Endothelial cell of umbilical vein (primary cell): ENCODE data around the gene HGFAC. TPM values are rescaled to one million over a fixed set of nuclear protein-coding genes. Genes with fewer than 3 reads are reported as not detected.

Experiments used
- BruUV-seq: library from RNA; stranded (reverse); fragments of 400-500 nt; replicated peaks from 2 replicates; lab custom pipeline; 2021; lab: Mats Ljungman, UMichigan
- CTCF ChIA-PET: fragments of 300-600, 350-600 bp; sonication (Branson Sonifier 250); formaldehyde crosslinking; loops from one replicate; lab custom pipeline; 2021; ENCODE audit warnings: antibody characterized with exemption, inconsistent platforms; lab: Charles Lee
- POLR2A ChIA-PET: fragments of 300-600, 350-600 bp; sonication (Branson Sonifier 250); formaldehyde crosslinking; loops from one replicate; lab custom pipeline; 2021; ENCODE audit warnings: antibody characterized with exemption, inconsistent platforms; lab: Charles Lee
- DNase-seq: peaks from one replicate; pipeline ENCODE4 v3.0.0-alpha.2; 2011; ENCODE audit warnings: low read depth, low spot score
- FAIRE-seq: peaks from 2 replicates; lab custom pipeline; 2011; peaks lifted over from hg19 to GRCh38; lab: Jason Lieb, UNC
- H2AFZ ChIP-seq: 2 replicates; pipeline ENCODE4 v1.6.0; 2012; ENCODE audit warnings: low read depth, low read length, control low read depth, inconsistent platforms
- H3K27ac ChIP-seq: 2 replicates; pipeline ENCODE4 v1.5.1; 2011; ENCODE audit warnings: low read depth, mild to moderate bottlenecking, control low read depth, low read length, moderate library complexity; ENCODE audit not compliant: insufficient read depth
- H3K27me3 ChIP-seq, 2 experiments: 2 replicates each; pipeline versions ENCODE4 v1.6.0 to v1.6.1; 2011; ENCODE audit warnings: low read length in 2 of 2, mixed read lengths in 1 of 2; ENCODE audit not compliant: control insufficient read depth in 2 of 2, insufficient read depth in 2 of 2
- H3K36me3 ChIP-seq, 2 experiments: 2 replicates in 1 of 2; 3 replicates in 1 of 2; pipeline ENCODE4 v1.5.1; 2011; ENCODE audit warnings: low read length in 2 of 2, mild to moderate bottlenecking in 1 of 2, moderate library complexity in 1 of 2; ENCODE audit not compliant: control insufficient read depth in 2 of 2, insufficient read depth in 2 of 2; ENCODE audit errors: extremely low read depth in 1 of 2
- H3K4me1 ChIP-seq: 3 replicates; pipeline ENCODE4 v1.5.1; 2011; ENCODE audit warnings: mild to moderate bottlenecking, low read length; ENCODE audit not compliant: control insufficient read depth, insufficient read depth; ENCODE audit errors: extremely low read depth
- H3K4me2 ChIP-seq: 2 replicates; pipeline ENCODE4 v1.6.1; 2011; ENCODE audit warnings: low read length, control low read depth, mixed read lengths; ENCODE audit not compliant: insufficient read depth
- H3K4me3 ChIP-seq, 3 experiments: fragments of 200-600 bp in 1 of 3; sonication (generic), shearing (Covaris generic) in 1 of 3; replicated peaks in 1 of 3; 2 replicates each; pipeline ENCODE4 v1.5.1; 2011 to 2016; ENCODE audit warnings: control low read depth in 3 of 3, low read length in 3 of 3, mild to moderate bottlenecking in 2 of 3, inconsistent platforms in 1 of 3, low read depth in 1 of 3, moderate library complexity in 1 of 3; ENCODE audit not compliant: insufficient read depth in 1 of 3
- H3K79me2 ChIP-seq: 2 replicates; pipeline ENCODE4 v1.6.0; 2012; ENCODE audit warnings: low read length, inconsistent platforms; ENCODE audit not compliant: control insufficient read depth, insufficient read depth
- H3K9ac ChIP-seq: replicated peaks from 2 replicates; pipeline ENCODE3; 2011; ENCODE audit warnings: low read length, control low read depth; ENCODE audit not compliant: insufficient read depth; ENCODE audit errors: extremely low read depth
- H3K9me1 ChIP-seq: replicated peaks from 3 replicates; pipeline ENCODE4 v1.6.0; 2011; ENCODE audit warnings: mild to moderate bottlenecking, low read length; ENCODE audit not compliant: control insufficient read depth, insufficient read depth; ENCODE audit errors: extremely low read depth
- H3K9me3 ChIP-seq: replicated peaks from 2 replicates; pipeline ENCODE4 v1.5.1; 2012; ENCODE audit warnings: low read length, inconsistent platforms; ENCODE audit not compliant: control insufficient read depth, insufficient read depth
- H4K20me1 ChIP-seq: replicated peaks from 2 replicates; pipeline ENCODE3; 2011; ENCODE audit warnings: mild to moderate bottlenecking, low read length; ENCODE audit not compliant: control insufficient read depth, insufficient read depth; ENCODE audit errors: extremely low read depth
- CTCF ChIP-seq, 2 donors: IDR thresholded peaks; 1 replicate in 1 of 2; 2 replicates in 1 of 2; pipeline ENCODE4 v1.5.1; 2011; ENCODE audit warnings: low read length in 2 of 2, mild to moderate bottlenecking in 2 of 2, moderate library complexity in 2 of 2, control low read depth in 1 of 2, inconsistent platforms in 1 of 2, low read depth in 1 of 2; ENCODE audit not compliant: insufficient read depth in 1 of 2; ENCODE audit errors: extremely low read depth in 1 of 2
- EZH2 ChIP-seq: IDR thresholded peaks from 2 replicates; pipeline ENCODE4 v1.6.1; 2012; ENCODE audit warnings: borderline replicate concordance, low read depth, mild to moderate bottlenecking, moderate library complexity, low read length, inconsistent platforms; ENCODE audit not compliant: severe bottlenecking
- FOS ChIP-seq: IDR thresholded peaks from 2 replicates; pipeline ENCODE4 v1.6.1; 2011; ENCODE audit warnings: mild to moderate bottlenecking, low read length, moderate library complexity, borderline replicate concordance; ENCODE audit not compliant: insufficient read depth
- GATA2 ChIP-seq: IDR thresholded peaks from 2 replicates; pipeline ENCODE4 v1.7.0; 2011; ENCODE audit warnings: low read depth, mild to moderate bottlenecking, moderate library complexity, mixed read lengths, low read length; ENCODE audit not compliant: insufficient read length, insufficient read depth
- JUN ChIP-seq: IDR thresholded peaks from 2 replicates; pipeline ENCODE4 v1.6.1; 2011; ENCODE audit warnings: borderline replicate concordance, low read depth; ENCODE audit not compliant: insufficient read length, insufficient read depth
- MAX ChIP-seq: IDR thresholded peaks from 2 replicates; pipeline ENCODE4 v1.6.1; 2011; ENCODE audit not compliant: insufficient read depth, insufficient read length
- MYC ChIP-seq: IDR thresholded peaks from one replicate; pipeline ENCODE4 v1.6.1; 2011; ENCODE audit warnings: mild to moderate bottlenecking, low read depth, low read length
- POLR2A ChIP-seq: IDR thresholded peaks from 2 replicates; pipeline ENCODE4 v1.6.1; 2012; ENCODE audit warnings: low read depth, mild to moderate bottlenecking, control low read depth, low read length
- POLR2AphosphoS5 ChIP-seq: IDR thresholded peaks from 2 replicates; pipeline ENCODE4 v1.6.1; 2012; ENCODE audit warnings: low read depth, mild to moderate bottlenecking, control low read depth, low read length, moderate library complexity; ENCODE audit not compliant: insufficient read depth
- dilution Hi-C: fragments of 300-500 bp; cut with MboI; formaldehyde crosslinking; loops from one replicate; pipeline ENCODE4 v1.15.0; 2019; ENCODE audit warnings: low sequenced_read_pairs; ENCODE audit not compliant: extremely low pct_ligation_motif_present
- intact Hi-C: fragments of 100-400 bp; cut with micrococcal nuclease; formaldehyde crosslinking; loops from one replicate; pipeline ENCODE4 v1.10.0; 2022
- polyA plus RNA-seq, 4 experiments: library from polyadenylated mRNA; depleted of rRNA in 3 of 4; stranded (reverse) in 3 of 4; unstranded in 1 of 4; fragments of >200 nt; gene quantifications; 2 replicates each; pipeline versions ENCODE4 v1.2.1 to v1.2.3, GENCODE V29; 2011 to 2012; ENCODE audit warnings: missing spikeins in 1 of 4
- total RNA-seq: library from RNA; stranded (reverse); gene quantifications from 2 replicates; pipeline ENCODE4 v1.2.3, GENCODE V29; 2021

The HGFAC gene
- total and polyA plus RNA-seq, 2 donors (not counting 3 experiments of a cell fraction or from before 2014, with no cell fraction given), result 0.36 to 0.49 TPM

GRCh38 chr4:3414421-3415279, 27.1 kb upstream of the HGFAC start:
- Histone ChIP-seq H3K4me2 (no peak overlapping the region), H3K9me1 (no peaks in the 10 kb centered on the region), H3K27ac (no peak overlapping the region), H3K36me3 (peaks cover 0 to 27% of the 10 kb centered on the region in 2 experiments), H4K20me1 (no peaks in the 10 kb centered on the region), H3K9me3 (no peaks in the 10 kb centered on the region), H3K27me3 (no peaks in the 10 kb centered on the region), H3K79me2 (peaks cover 2% of the 10 kb centered on the region), H3K4me3 (no peak overlapping the region), H3K9ac (no peak overlapping the region), H2AFZ (no peak overlapping the region), H3K4me1 (no peaks in the 10 kb centered on the region)
- no TSS peak for BruUV-seq
- POLR2A ChIA-PET, result no interaction called here
- CTCF ChIA-PET, result interaction anchor here (0.6 kb wide), 1 partner anchor 68 kb away, joined by 3 read pairs; no protein-coding TSS in a partner anchor
- intact Hi-C loops (no loop called here), dilution Hi-C loops (no loop called here)
- DNase-seq (no peak), FAIRE-seq (no peak)
- no peak for TF ChIP-seq POLR2AphosphoS5
- TF ChIP-seq EZH2, result no peak
- TF ChIP-seq MAX, result no peak
- TF ChIP-seq GATA2, result no peak
- no peak for TF ChIP-seq FOS
- no peak for TF ChIP-seq CTCF (IDR thresholded peaks at IDR 0.05; ENCODE audit: extremely low read depth in 1 of 2, insufficient read depth in 1 of 2, low read depth in 1 of 2, low read length in 2 of 2)
- TF ChIP-seq POLR2A, result no peak
- TF ChIP-seq MYC, result no peak
- TF ChIP-seq JUN, result no peak
